Measurements from ENCODE around the gene DOCK2.
A peak's percentile ranks its signal among the peaks of the same experiment; 100 is the strongest.
"Not testable (repeated sequence)": the region's sequence is repeated elsewhere in the genome, so short reads cannot be mapped to it uniquely, and the experiment has no call there.

DOCK2 gene

DNA sequence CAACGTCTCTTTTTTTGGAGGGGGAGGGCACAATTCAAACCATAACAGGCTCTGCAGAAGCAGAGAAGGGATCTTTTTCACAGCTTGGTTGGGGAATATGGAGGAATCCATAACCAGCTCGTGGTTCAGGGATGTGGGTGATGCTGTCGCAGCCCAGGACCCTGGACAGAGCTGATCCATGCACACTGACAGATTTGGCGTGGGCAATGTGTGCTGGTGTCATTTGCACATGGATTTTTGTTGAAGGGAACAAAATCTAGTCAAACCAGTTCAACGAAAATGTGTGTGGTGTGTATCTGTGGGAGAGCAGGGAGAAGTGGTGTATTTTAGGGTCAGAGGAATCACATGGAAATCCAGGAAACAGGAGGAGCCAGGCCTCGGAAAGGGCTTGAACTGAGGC is 4.2 kb downstream of the DOCK2 start:
- DNase-seq = no peak

GRCh38 chr5:169646856-169647255 is 9.8 kb downstream of the DOCK2 start:
- no peak for DNase-seq

DNA sequence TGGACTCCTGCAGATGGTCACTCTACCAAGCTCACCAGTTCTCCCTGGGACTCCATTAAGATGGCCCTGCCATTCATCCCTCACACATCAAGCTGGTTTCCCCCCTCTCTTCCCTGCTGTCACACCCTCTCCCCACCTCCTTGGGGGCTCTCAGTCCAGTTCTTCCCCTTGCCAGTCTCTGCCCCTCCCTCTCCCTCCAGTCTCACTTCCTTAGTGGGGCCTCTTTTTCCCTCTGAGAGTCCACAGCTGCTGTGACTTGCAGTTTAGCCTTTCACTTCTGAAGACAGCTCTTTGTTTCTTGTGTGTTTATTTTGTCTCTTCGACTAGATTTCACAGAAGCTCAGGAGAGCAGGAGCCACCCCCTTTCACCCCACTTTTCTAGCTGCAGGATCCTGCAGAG is 10.5 kb downstream of the DOCK2 start:
- no peak for DNase-seq

- DNase-seq = no peak
Observed at GRCh38 chr5:169648725-169649310, 11.7 kb downstream of the DOCK2 start.

GRCh38 chr5:169649486-169649885 is 12.4 kb downstream of the DOCK2 start:
- DNase-seq = peak in 1 of 2 experiments; percentile 42

DNA sequence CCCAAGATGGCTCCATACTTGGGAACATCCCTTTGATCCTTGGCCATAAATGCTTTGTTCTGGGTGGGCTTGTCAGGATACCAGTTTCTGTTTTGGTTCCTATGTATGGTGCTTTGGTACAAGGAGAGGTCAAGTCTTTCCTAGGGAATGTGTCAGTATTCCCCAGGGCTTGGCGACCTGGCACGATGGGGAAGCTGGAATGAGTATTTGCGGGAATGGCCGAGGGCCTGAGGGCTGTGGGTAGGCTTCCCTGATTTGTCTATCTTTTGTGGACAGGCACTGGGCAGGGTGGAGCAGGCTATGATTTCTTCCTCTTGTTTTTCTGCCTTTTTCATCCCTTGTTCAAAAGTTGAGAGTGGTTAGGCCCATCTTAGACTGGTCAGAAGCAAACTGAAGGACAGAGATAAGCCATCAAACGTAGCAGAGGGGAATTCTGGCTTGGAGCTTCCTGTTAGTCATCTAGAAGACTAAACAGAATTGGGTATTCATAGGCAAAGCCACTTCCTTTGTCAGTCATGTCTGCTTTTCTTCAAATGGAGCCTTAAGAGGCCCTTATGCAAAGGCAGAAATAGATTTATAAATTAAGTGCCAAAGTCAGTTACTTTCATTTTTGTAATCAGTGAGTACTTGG is 13.7 kb downstream of the DOCK2 start:
- peak in 1 of 2 experiments; percentile 39 for DNase-seq

GRCh38 chr5:169651526-169651925 is 14.5 kb downstream of the DOCK2 start:
- DNase-seq = no peak

DNA sequence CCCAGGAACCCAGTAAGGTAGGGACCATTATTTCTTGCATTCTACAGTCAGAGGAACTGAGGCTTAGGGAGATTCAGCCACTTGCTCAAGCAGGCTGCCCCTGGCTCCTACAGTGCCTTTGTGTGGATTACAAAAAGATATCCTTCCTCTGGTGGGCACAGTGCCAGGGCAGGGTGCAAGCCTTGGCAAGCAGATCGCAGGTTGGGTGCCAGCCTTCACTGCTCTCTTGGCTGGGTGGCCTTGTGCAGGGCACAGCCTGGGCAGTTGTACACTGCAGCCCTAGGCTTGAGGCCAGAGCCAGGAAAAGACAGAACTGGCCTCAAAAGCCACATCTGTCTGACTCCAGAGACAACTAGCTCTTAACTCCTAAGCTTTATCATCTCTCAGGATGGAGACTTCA is 15.0 kb downstream of the DOCK2 start:
- DNase-seq = no peak

DNA sequence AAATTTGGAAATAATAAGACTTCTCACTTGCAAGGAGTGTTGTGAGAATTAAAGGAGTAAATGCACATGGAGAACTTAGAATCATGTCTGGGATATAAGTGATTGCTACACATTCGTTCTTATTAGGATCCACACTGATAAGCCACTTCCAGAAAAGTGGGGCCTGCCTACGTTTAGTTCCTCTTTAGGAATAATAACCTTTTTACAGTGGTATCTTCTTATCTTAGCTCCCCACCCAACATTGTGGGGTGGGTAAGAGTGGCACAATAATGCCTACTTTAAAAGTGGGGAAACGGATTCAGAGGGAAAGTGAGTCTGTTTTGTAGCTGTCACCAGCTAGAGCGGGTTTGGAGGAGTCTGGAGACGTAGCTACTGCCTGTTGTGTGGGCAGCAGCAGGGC is 16.0 kb downstream of the DOCK2 start:
- DNase-seq = no peak

- DNase-seq = no peak
Observed at GRCh38 chr5:169655353-169655752, 18.3 kb downstream of the DOCK2 start.

GRCh38 chr5:169656125-169656901 is 19.2 kb downstream of the DOCK2 start:
- peak in 1 of 2 experiments; percentile 31 for DNase-seq

DNA sequence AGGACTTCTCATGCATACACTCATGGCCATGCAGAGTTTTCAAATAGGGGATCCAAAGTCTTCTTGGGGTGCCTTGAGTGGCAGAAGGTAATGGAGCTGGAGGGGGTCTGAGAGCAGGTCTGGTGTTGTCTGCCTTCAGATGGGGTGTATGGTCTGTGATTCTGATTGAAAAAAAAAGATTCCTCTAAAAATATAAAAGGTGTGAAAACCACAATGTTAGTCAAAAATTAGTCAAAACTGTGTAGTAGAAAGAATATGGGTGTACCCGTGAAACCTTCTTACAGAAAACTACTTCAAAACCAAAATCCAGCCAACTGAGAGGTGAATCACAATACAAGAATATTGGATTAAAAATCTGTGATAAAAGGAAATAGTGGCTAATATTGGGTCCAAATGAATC is 20.1 kb downstream of the DOCK2 start:
- DNase-seq = no peak

- not testable (repeated sequence) for DNase-seq
Observed at GRCh38 chr5:169662451-169662850, 25.4 kb downstream of the DOCK2 start.

- DNase-seq = no peak
Observed at GRCh38 chr5:169663537-169663936, 26.5 kb downstream of the DOCK2 start.

GRCh38 chr5:169666365-169666764 is 29.3 kb downstream of the DOCK2 start:
- DNase-seq = no peak

- no peak for DNase-seq
Observed at GRCh38 chr5:169667896-169668674, 31.0 kb downstream of the DOCK2 start.

DNA sequence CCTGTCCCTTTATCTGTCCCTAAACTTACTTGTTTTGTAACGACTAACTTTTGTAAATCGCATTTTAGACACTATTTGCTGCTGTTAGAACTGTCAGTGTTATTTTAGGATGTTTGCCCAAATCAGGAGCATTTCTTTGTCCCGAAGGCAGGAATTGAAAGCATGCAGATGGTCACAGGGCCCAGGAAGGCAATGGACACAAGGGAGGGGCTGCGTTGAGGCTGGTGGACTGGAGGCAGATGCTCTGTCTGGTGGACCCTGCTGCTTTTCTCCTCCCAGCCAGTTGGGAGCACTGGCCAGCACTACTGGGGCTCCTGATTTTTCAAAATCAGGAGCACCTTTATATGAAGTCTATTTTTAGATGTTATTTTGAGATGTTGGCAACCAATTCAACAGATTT is 31.7 kb downstream of the DOCK2 start:
- no peak for DNase-seq

DNA sequence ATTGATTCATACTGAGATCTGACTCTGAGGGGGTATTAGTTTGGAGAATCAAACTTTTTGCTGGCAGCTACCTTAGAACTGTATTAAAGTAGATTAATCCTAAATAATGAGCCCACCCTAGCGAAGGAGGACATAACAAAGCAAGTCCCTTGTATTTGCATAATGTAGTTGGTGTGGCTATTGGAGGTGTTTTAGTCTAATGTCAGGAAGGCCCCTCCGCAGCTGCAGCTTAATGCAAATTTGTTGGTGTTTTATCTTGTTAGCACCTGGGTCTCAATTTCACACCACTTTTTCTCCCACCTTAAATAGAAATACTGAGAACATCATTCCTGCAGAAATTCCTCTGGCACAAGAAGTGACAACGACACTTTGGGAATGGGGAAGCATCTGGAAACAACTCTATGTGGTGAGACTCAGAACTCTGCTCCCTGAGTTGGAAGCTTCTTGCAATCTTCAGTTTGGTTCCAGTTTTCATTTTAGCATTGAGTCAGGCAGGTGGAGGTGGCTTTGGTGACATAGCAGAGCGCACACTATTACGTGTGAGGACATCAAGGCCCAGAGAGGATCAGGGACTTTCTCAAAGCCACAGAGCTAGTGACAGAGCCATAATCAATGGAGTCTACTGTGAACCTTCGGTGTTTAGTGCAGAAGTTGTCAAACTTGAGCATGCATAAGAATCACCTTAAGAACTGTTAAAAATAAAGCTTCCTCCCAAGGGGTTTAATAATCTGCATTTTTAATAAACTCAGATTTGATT is 33.9 kb downstream of the DOCK2 start:
- DNase-seq = no peak

DNA sequence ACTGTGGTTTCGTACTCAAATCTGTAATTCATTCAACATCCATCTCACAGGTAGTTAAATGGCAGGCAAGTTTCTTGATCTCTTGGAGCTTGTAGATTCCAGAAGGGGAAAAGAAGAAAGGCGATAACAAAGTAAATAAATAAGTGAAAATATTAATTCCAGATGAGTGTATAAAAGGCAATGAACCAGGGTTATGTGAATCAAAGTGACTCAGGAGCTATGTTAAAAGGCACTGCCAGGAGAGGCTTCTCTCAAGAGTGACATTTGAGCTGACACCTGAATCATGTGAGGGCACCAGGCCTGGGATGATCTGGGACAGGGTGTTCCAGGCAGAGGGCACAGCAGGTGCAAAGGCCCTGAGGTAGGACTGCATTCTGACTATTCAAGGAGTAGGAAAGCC is 45.0 kb downstream of the DOCK2 start:
- no peak for DNase-seq

DNA sequence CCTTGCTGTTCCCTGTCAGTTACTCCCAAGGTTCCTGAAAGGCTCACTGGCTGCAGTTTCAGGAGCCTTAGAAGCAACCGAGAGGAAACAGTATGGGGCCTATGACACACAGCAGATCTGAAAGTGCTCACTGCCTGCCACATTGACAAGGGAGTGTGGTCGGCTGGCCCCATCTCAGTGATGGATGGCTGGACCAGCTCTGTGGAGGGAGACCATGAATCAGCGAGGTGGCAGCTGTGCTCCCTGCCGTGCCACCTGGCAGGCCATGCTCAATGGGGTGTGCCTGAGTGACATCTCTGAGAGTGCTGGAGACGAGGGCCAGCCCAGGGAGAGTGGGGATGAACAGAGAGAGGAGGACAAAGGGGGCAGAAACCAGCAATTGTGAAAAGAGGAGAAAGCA is 49.1 kb downstream of the DOCK2 start:
- DNase-seq = no peak

- no peak for DNase-seq
Observed at GRCh38 chr5:169688106-169688505, 51.0 kb downstream of the DOCK2 start.

GRCh38 chr5:169691471-169691870 is 54.4 kb downstream of the DOCK2 start:
- DNase-seq = no peak
